Amygdala (tissue), 56 donors: Measurements from ENCODE around the gene HAUS6.
"Not testable (repeated sequence)": the region's sequence is repeated elsewhere in the genome, so short reads cannot be mapped to it uniquely, and the experiment has no call there.

ENCODE experiments used
- DNase-seq, 56 donors: peaks; one replicate each; lab custom pipeline; 2025; lab: John Stamatoyannopoulos, UW

Gene HAUS6

DNA sequence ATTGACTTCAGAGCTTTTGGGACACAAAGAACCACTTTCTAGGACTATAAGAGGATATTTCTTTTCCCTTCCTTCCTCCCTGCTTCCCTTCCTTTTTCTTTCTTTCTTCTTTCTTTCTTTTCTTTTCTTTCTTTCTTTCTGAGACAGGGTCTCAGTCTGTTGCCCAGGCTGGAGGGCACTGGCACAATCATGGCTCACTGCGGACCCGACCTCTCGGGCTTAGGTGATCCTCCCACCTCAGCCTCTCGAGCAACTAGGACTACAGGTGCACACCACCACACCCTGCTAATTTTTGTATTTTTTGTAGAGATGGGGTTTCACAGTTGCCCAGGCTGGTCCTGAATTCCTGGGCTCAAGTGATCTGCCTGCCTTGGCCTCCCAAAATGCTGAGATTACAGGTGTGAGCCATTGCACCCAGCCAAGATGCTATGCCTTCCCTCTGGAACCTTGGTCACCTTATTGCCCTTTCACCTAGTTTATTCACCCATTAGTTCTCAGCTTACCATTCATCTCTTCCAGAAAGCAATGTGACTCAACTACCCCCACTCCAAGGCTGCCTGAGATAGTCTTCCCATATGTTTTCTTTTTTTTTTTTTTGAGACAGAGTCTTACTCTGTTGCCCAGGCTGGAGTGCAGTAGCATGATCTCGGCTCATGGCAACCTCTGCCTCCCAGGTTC, 14.5 kb upstream of the HAUS6 start:
- no peak for DNase-seq

- DNase-seq: no peak
Observed at GRCh38 chr9:19116107-19116790, 13.5 kb upstream of the HAUS6 start.

DNA sequence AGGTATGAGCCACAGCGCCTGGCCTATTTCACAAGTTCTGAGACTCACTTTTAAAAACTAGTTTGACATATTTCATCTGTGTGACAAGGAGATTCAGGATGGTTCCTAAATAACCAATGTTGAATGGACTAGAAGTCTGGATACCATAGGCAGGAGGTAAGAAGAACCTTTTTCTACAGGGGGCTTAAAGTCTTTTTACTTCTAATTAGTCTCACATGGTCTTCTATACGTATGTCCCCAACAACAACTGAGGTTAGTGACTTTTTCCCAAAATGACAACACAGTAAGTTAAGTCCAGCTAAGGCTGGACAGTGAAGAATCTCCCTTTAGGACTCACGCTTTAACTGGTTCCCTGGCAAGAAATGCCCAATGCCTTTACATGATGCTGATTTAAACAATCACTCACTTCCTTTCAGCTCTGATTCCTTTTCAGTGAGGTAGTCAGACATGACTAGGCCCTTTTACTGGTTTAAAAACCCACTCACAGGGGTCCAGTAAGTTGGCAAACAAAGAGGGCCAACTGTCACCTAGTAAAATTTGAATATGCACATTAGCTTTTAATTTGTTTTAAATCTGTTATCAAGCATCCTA, 12.1 kb upstream of the HAUS6 start:
- DNase-seq: no peak

DNA sequence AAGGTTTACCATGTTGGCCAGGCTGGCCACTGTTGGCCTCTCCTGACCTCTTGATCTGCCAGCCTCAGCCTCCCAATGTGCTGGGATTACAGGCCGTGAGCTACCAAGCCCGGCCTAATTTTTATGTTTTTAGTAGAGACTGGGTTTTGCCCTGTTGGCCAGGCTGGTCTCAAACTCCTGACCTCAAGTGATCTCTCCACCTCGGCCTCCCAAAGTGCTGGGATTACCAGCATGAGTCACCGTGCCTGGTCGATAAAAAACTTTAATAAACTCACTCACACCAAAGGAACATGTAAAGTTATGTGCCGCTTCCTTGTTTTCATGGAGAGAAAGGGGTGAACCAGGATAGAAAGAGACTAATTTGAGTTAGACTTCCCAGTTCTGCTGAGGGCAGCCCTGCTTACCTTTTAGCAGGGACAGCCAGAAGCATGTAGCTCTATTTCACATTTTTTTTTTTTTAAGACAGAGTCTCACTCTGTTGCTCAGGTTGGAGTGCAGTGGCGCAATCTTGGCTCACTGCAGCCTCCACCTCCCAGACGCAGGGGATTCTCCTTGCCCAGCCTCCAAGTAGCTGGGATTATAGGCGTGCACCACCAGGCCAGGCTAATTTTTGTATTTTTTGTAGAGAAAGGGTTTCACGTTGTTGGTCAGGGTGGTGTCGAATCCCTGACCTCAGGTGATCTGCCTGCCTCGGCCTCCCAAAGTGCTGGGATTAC, 11.4 kb upstream of the HAUS6 start:
- no peak for DNase-seq

- DNase-seq: not testable (repeated sequence)
Observed at GRCh38 chr9:19113064-19113611, 10.4 kb upstream of the HAUS6 start.

- DNase-seq: no peak
Observed at GRCh38 chr9:19108038-19108437, 5.3 kb upstream of the HAUS6 start.

- DNase-seq: no peak
Observed at GRCh38 chr9:19104515-19105282, 2.0 kb upstream of the HAUS6 start.

DNA sequence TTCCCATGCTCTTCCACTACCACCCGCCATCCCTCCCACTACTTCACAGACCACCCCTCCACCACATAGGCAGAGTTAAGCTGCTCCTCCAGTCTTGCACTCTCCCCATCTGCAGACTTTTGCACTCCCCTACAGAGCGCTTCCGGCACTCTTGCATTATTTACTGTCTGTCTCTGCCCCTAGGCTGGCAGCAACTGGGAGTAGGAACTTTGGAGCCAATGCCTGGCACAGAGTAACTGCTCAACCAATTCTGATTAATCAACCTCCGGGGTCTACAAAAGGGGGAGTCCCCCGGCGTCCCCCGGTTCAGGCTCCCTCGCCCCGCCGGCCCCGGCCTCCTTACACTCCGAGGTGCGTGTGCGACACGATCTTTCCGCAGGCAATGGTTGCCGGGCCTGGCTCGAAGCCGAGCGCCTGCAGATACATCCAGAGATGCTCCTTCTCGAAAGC, 498 bp downstream of the HAUS6 start:
- peak in 6 of 56 donors; percentile 20 to 65 (median 38) for DNase-seq

DNA sequence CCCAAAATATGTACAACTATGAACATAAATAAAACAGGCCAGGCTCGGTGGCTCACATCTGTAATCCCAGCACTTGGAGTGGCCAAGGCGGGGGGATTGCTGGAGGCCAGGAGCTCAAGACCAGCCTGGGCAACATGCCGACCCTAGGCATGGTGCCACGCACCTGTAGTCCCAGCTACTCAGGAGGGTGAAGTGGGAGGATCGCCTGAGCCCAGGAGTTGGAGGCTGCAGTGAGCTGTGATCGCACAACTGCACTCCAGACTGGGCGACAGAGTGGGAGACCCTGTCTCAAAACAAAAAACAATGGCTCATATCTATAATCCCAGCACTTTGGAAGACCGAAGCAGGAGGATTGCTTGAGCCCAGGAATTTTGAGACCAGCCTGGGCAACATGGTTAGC, 1.5 kb downstream of the HAUS6 start:
- no peak for DNase-seq

GRCh38 chr9:19097431-19097830, 5.3 kb downstream of the HAUS6 start:
- not testable (repeated sequence) for DNase-seq

GRCh38 chr9:19087106-19088000, 15.4 kb downstream of the HAUS6 start:
- DNase-seq: no peak

- no peak for DNase-seq
Observed at GRCh38 chr9:19085295-19085694, 17.4 kb downstream of the HAUS6 start.

GRCh38 chr9:19074836-19075235, 27.9 kb downstream of the HAUS6 start:
- no peak for DNase-seq

DNA sequence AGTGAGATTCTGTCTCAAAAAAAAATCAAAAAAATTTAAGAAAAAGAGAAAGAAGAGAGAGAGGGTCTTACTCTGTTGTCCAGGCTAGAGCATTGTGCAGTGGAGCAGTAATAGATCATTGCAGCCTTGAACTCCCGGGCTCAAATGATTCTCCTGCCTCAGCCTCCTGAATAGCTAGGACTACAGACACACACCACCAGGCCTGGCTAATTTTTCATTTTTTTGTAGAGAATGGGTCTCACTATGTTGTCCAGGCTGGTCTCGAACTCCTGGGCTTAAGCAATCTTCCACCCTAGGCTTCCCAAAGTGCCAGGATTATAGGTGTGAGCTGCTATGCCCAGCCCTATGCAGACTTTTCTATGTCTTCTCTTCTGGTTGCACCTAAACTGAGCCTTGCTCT, 28.5 kb downstream of the HAUS6 start:
- no peak for DNase-seq

DNA sequence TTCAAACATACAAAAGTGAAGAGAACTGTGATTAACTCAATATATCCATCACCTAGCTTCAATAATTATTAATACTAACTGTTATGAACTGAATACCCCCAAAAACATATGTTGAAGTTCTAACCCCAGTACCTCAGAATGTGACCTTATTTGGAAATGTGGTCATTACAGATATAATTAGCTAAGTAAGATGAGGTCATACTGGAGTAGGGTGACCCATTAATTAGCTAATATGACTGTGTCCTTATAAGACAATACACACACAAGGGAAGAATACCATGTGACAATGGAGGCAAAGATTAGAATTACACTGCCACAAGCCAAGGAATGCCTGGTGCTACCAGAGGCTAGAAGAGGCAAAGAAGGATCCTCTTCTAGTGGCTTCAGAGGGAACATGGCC, 45.7 kb downstream of the HAUS6 start:
- no peak for DNase-seq

DNA sequence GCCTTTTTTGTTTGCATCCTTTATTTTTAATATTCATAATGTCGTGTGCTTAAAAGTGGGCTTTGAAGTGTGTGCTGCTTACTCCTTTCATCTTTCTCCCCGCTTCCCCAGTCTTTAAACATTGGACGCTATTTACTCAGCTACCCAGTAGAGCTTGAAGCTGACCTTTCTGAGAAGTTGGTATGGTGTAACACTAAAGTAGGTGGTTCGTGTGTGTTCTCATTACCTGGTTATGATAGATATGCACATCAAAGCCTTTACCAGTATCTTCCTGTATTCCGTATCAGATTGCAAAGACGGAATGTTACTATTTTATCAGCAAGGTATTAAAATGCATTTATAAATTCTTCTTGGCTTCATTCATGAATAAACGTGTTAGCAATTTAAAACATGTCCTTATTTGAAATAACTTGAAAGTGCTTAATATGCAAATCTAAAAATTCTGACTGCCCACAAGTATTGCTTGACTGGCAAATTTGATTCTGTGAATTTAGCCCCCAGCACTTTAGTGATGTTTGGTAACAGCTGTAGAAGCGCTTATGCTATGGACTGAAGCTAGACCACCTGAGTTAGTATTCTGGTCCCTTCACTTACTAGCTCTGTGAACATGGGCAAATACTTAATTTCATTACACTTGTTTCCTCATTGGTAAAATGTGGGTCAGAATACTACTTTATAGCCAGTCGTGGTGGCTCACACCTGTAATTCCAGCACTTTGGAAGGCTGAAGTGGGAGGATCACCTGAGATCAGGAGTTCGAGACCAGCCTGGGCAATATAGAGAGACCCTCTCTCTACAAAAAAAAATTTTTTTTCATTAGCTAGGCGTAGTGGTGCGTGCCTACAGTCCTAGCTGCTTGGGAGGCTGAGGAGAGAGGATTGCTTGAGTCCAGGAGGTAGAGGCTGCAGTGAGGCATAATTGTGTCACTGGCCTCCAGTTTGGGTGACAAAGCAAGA, 51.8 kb downstream of the HAUS6 start:
- DNase-seq: no peak

DNA sequence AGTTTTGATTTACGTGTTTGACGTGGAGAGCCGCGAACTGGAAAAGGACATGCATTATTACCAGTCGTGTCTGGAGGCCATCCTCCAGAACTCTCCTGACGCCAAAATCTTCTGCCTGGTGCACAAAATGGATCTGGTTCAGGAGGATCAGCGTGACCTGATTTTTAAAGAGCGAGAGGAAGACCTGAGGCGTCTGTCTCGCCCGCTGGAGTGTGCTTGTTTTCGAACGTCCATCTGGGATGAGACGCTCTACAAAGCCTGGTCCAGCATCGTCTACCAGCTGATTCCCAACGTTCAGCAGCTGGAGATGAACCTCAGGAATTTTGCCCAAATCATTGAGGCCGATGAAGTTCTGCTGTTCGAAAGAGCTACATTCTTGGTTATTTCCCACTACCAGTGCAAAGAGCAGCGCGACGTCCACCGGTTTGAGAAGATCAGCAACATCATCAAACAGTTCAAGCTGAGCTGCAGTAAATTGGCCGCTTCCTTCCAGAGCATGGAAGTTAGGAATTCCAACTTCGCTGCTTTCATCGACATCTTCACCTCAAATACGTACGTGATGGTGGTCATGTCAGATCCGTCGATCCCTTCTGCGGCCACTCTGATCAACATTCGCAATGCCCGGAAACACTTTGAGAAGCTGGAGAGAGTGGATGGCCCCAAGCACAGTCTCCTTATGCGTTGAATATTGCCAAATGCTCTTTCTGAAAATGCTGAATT, 52.6 kb downstream of the HAUS6 start:
- peak in 18 of 56 donors; percentile 20 to 71 (median 42) for DNase-seq
